HCT116 (cell line): ENCODE results near the gene STRBP. TPM values are rescaled to one million over a fixed set of nuclear protein-coding genes. Genes with fewer than 3 reads are reported as not detected.

Experiments
- ATAC-seq: fragments of 200-7000 bp; cut with Tn5 transposase; 2 replicates; pipeline ENCODE4 v1.9.1; 2020; ENCODE audit warnings: mild to moderate bottlenecking, moderate library complexity
- BruUV-seq: library from RNA; stranded (reverse); fragments of 400-500 nt; replicated peaks from 2 replicates; lab custom pipeline; 2021; lab: Mats Ljungman, UMichigan
- CTCF ChIA-PET: fragments of 300-600 bp; sonication (Branson Sonifier 250); formaldehyde crosslinking; loops from one replicate; lab custom pipeline; 2021; ENCODE audit warnings: antibody characterized with exemption; lab: Charles Lee
- POLR2A ChIA-PET: fragments of 300-600, 350-600 bp; sonication (Branson Sonifier 250); formaldehyde crosslinking; loops from one replicate; lab custom pipeline; 2021; ENCODE audit warnings: antibody characterized with exemption; lab: Charles Lee
- RAD21 ChIA-PET, 2 experiments: fragments of 300-600 bp; sonication (Branson Sonifier 250); formaldehyde crosslinking; loops; one replicate each; lab custom pipeline; 2023; ENCODE audit warnings: low total read pairs in 2 of 2; ENCODE audit not compliant: uncharacterized antibody in 2 of 2, unreplicated experiment in 2 of 2, low non-redundant PET in 1 of 2; lab: Charles Lee
- DNase-seq: peaks from one replicate; pipeline ENCODE4 v3.0.0-alpha.2; 2010; ENCODE audit warnings: low read depth, low spot score
- H2AFZ ChIP-seq: fragments of 200-600 bp; shearing (Covaris generic), sonication (generic); 2 replicates; pipeline ENCODE4 v1.6.1; 2017; ENCODE audit warnings: low read depth, mixed run types, mixed read lengths, antibody characterized with exemption, low read length; ENCODE audit not compliant: poor library complexity, severe bottlenecking
- H3K27ac ChIP-seq: 2 replicates; pipeline ENCODE4 v1.5.1; 2012; ENCODE audit warnings: low read depth, low read length
- H3K27me3 ChIP-seq: fragments of 200-600 bp; sonication (generic); 2 replicates; pipeline ENCODE4 v1.6.1; 2016; ENCODE audit warnings: mixed run types, low read length, mixed read lengths; ENCODE audit not compliant: insufficient read depth
- H3K36me3 ChIP-seq, 2 experiments: fragments of 200-500 bp in 1 of 2; fragments of 200-600 bp in 1 of 2; sonication (Bioruptor generic) in 1 of 2; sonication (generic) in 1 of 2; 2 replicates each; pipeline versions ENCODE4 v1.5.1 to v1.6.1; 2014 to 2016; ENCODE audit warnings: low read length in 2 of 2, inconsistent platforms in 1 of 2, mixed read lengths in 1 of 2, mixed run types in 1 of 2; ENCODE audit not compliant: insufficient read depth in 2 of 2, control insufficient read depth in 1 of 2
- H3K4me1 ChIP-seq, 2 experiments: fragments of 200-600 bp in 1 of 2; sonication (generic) in 1 of 2; 2 replicates each; pipeline versions ENCODE4 v1.5.1 to v1.6.1; 2012 to 2017; ENCODE audit warnings: low read length in 2 of 2, inconsistent platforms in 1 of 2, mild to moderate bottlenecking in 1 of 2, mixed read lengths in 1 of 2, mixed run types in 1 of 2, moderate library complexity in 1 of 2; ENCODE audit not compliant: insufficient read depth in 2 of 2, control insufficient read depth in 1 of 2
- H3K4me2 ChIP-seq: fragments of 200-600 bp; sonication (generic); 2 replicates; pipeline ENCODE4 v1.6.1; 2017; ENCODE audit warnings: mixed run types, low read length, mixed read lengths
- H3K4me3 ChIP-seq, 2 experiments: fragments of 200-600 bp in 1 of 2; sonication (generic) in 1 of 2; replicated peaks in 1 of 2; 2 replicates each; pipeline ENCODE4 v1.5.1; 2011 to 2016; ENCODE audit warnings: low read length in 2 of 2, control low read depth in 1 of 2, low read depth in 1 of 2, mild to moderate bottlenecking in 1 of 2, mixed read lengths in 1 of 2, mixed run types in 1 of 2
- H3K79me2 ChIP-seq: fragments of 200-600 bp; sonication (generic); 2 replicates; pipeline ENCODE4 v1.6.1; 2017; ENCODE audit warnings: mild to moderate bottlenecking, mixed run types, low read length, moderate library complexity, mixed read lengths; ENCODE audit not compliant: insufficient read depth
- H3K9ac ChIP-seq: fragments of 200-600 bp; sonication (generic); 2 replicates; pipeline ENCODE4 v1.6.1; 2016; ENCODE audit warnings: low read length, mixed read lengths
- H3K9me2 ChIP-seq: fragments of 200-600 bp; sonication (generic), shearing (Covaris generic); 2 replicates; pipeline ENCODE4 v1.6.1; 2017; ENCODE audit warnings: mixed run types, mild to moderate bottlenecking, moderate library complexity; ENCODE audit not compliant: insufficient read depth
- H3K9me3 ChIP-seq, 2 experiments: fragments of 200-500 bp in 1 of 2; fragments of 200-600 bp in 1 of 2; sonication (Bioruptor generic) in 1 of 2; sonication (generic) in 1 of 2; 2 replicates each; pipeline ENCODE4 v1.6.1; 2014 to 2017; ENCODE audit warnings: low read length in 2 of 2, mixed read lengths in 2 of 2, inconsistent platforms in 1 of 2, low read depth in 1 of 2, mild to moderate bottlenecking in 1 of 2, mixed run types in 1 of 2, moderate library complexity in 1 of 2; ENCODE audit not compliant: control insufficient read depth in 1 of 2, insufficient read depth in 1 of 2
- H4K20me1 ChIP-seq: fragments of 200-600 bp; sonication (generic), shearing (Covaris generic); 2 replicates; pipeline ENCODE4 v1.6.1; 2017; ENCODE audit warnings: mixed run types, mild to moderate bottlenecking, moderate library complexity; ENCODE audit not compliant: insufficient read depth
- CBX3 ChIP-seq: IDR thresholded peaks from 2 replicates; pipeline ENCODE4 v1.6.1; 2012; ENCODE audit warnings: low read depth
- CEBPB ChIP-seq: IDR thresholded peaks from 2 replicates; pipeline ENCODE4 v1.6.1; 2012; ENCODE audit warnings: low read depth
- CTCF ChIP-seq, 3 experiments: fragments of 200-600 bp in 1 of 3; sonication (generic) in 1 of 3; IDR thresholded peaks in 2 of 3; conservative IDR thresholded peaks in 1 of 3; 2 replicates each; pipeline ENCODE4 v1.5.1; 2012 to 2017; ENCODE audit warnings: low read depth in 2 of 3, low read length in 2 of 3, antibody characterized with exemption in 1 of 3, borderline replicate concordance in 1 of 3, control low read depth in 1 of 3, mild to moderate bottlenecking in 1 of 3, mixed read lengths in 1 of 3, mixed run types in 1 of 3, moderate library complexity in 1 of 3; ENCODE audit not compliant: insufficient read depth in 1 of 3
- ELF1 ChIP-seq: IDR thresholded peaks from 2 replicates; pipeline ENCODE4 v1.6.1; 2012; ENCODE audit warnings: low read depth, borderline replicate concordance
- EZH2 ChIP-seq: fragments of 200-600 bp; sonication (generic); IDR thresholded peaks from 2 replicates; pipeline ENCODE4 v1.6.1; 2017; ENCODE audit warnings: antibody characterized with exemption, mixed run types
- EZH2phosphoT487 ChIP-seq: fragments of 200-600 bp; IDR thresholded peaks from 2 replicates; pipeline ENCODE4 v1.6.1; 2018; ENCODE audit warnings: antibody characterized with exemption, borderline replicate concordance
- FOSL1 ChIP-seq: IDR thresholded peaks from 2 replicates; pipeline ENCODE4 v1.6.1; 2012; ENCODE audit warnings: low read depth
- JUND ChIP-seq: IDR thresholded peaks from 2 replicates; pipeline ENCODE4 v1.6.1; 2012
- MAX ChIP-seq: IDR thresholded peaks from 2 replicates; pipeline ENCODE4 v1.6.1; 2012
- POLR2AphosphoS5 ChIP-seq: IDR thresholded peaks from 2 replicates; pipeline ENCODE4 v1.6.1; 2011; ENCODE audit warnings: mild to moderate bottlenecking, low read depth, low read length, moderate library complexity
- RAD21 ChIP-seq: IDR thresholded peaks from 2 replicates; pipeline ENCODE4 v1.6.1; 2012; ENCODE audit warnings: low read depth, mild to moderate bottlenecking
- REST ChIP-seq: IDR thresholded peaks from 2 replicates; pipeline ENCODE4 v1.6.1; 2012; ENCODE audit warnings: low read depth
- SIN3A ChIP-seq: IDR thresholded peaks from 2 replicates; pipeline ENCODE4 v1.6.1; 2012; ENCODE audit warnings: low read depth
- SP1 ChIP-seq: IDR thresholded peaks from 2 replicates; pipeline ENCODE4 v1.6.1; 2012; ENCODE audit warnings: low read depth
- SRF ChIP-seq: IDR thresholded peaks from 2 replicates; pipeline ENCODE4 v1.6.1; 2012; ENCODE audit warnings: low read depth
- TCF7L2 ChIP-seq: IDR thresholded peaks from 2 replicates; pipeline ENCODE4 v1.7.0; 2011; ENCODE audit warnings: borderline replicate concordance, inconsistent platforms; ENCODE audit not compliant: insufficient read depth, insufficient read length; ENCODE audit errors: extremely low read depth
- ZBTB33 ChIP-seq: IDR thresholded peaks from 2 replicates; pipeline ENCODE4 v1.6.1; 2011; ENCODE audit warnings: mild to moderate bottlenecking, low read length, moderate library complexity; ENCODE audit not compliant: insufficient replicate concordance; ENCODE audit errors: extremely low read depth
- intact Hi-C: fragments of 100-400 bp; cut with micrococcal nuclease; formaldehyde crosslinking; loops from 2 replicates; pipeline ENCODE4 v1.10.0; 2022
- total RNA-seq: library from RNA; stranded (reverse); gene quantifications from one replicate; pipeline ENCODE4 v1.2.1, GENCODE V29; 2021; ENCODE audit not compliant: unreplicated experiment

Gene STRBP
- total RNA-seq, 1 experiment from 2014 or later: 30.4 TPM

- H3K79me2 ChIP-seq: no peaks in the 10 kb centered on the region
- DNase-seq (no peak), ATAC-seq (no peak)
- H3K9me3 ChIP-seq: no peaks in the 10 kb centered on the region
- ChIA-PET CTCF (no interaction called here), POLR2A (no interaction called here), RAD21 (no interaction called here)
- H3K27ac ChIP-seq: no peak overlapping the region
- intact Hi-C loops: no loop called here
- H3K4me1 ChIP-seq: peaks cover 11 to 15% of the 10 kb centered on the region in 2 experiments; a peak in 3 of 4 replicates
- H3K4me2 ChIP-seq: no peak overlapping the region
- no TSS peak for BruUV-seq
- H3K4me3 ChIP-seq: no peak overlapping the region
- no peak overlapping the region for H2AFZ ChIP-seq
- H4K20me1 ChIP-seq: no peaks in the 10 kb centered on the region
- H3K9me2 ChIP-seq: no peaks in the 10 kb centered on the region
- no peaks in the 10 kb centered on the region for H3K27me3 ChIP-seq
- H3K9ac ChIP-seq: no peak overlapping the region
- TF ChIP-seq CTCF (IDR thresholded peaks at IDR 0.05 in 2 of 3, conservative IDR thresholded peaks at IDR 0.05 in 1 of 3; ENCODE audit: borderline replicate concordance in 1 of 3, insufficient read depth in 1 of 3, low read depth in 2 of 3, low read length in 2 of 3): no peak
- TF ChIP-seq POLR2AphosphoS5: no peak
- no peak for TF ChIP-seq SRF
- no peak for TF ChIP-seq EZH2phosphoT487
- no peak for TF ChIP-seq TCF7L2
- no peak for TF ChIP-seq MAX
- no peak for TF ChIP-seq EZH2
- no peak for TF ChIP-seq CBX3
- TF ChIP-seq REST: no peak
- no peak for TF ChIP-seq CEBPB
- no peak for TF ChIP-seq FOSL1
- no peak for TF ChIP-seq ELF1
- TF ChIP-seq ZBTB33: no peak
- no peak for TF ChIP-seq SIN3A
- no peak for TF ChIP-seq SP1
- TF ChIP-seq RAD21: no peak
- TF ChIP-seq JUND: no peak
- no peaks in the 10 kb centered on the region for H3K36me3 ChIP-seq
These were observed 17.9 kb upstream of the STRBP start for GRCh38 chr9:123286324-123286723.
